ENCODE results near the gene OTOP2.

GRCh38 chr17:74957935-74958740 is 34.1 kb downstream of the OTOP2 start:
- TF ChIP-seq POLR2A (IDR thresholded peaks at IDR 0.05; ENCODE audit: low read length) (no peak), GATA1 (IDR thresholded peaks at IDR 0.05; ENCODE audit: low read depth, low read length) (no peak)

Data from erythroblast (primary cell).